ENCODE measurements around the gene GIGYF2.

DNA sequence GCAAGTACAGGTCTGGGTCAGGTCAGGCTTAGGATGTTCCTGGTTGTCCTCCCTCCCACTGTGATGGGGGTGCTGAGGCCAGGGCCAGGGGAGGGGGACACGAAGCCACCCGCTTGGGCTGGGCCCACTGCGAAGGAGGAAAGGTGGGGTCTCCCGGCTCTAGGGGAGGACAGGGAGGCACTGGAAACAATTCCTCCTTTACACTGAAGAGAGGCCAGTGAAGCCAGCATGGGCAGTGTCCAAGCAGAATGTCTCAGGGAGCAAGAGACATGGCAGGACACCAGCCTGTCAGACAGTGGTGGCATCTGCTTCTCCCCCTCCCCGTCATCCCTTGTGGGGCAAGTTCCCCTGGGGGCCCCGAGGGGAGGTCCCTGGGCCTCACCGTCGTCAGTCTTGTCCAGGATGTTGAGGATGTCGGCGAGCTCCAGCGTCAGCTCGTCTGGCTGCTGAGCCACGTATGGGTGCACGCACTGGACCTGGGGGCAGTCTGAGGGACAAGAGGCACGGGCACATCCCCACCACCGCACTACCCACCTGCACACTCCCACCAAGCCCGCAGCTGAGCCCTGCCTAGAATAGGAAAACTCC lies 183.7 kb downstream of the GIGYF2 start:
- TF ChIP-seq POLR2A (IDR thresholded peaks at IDR 0.05): no peak
- TF ChIP-seq, protein P1, sequence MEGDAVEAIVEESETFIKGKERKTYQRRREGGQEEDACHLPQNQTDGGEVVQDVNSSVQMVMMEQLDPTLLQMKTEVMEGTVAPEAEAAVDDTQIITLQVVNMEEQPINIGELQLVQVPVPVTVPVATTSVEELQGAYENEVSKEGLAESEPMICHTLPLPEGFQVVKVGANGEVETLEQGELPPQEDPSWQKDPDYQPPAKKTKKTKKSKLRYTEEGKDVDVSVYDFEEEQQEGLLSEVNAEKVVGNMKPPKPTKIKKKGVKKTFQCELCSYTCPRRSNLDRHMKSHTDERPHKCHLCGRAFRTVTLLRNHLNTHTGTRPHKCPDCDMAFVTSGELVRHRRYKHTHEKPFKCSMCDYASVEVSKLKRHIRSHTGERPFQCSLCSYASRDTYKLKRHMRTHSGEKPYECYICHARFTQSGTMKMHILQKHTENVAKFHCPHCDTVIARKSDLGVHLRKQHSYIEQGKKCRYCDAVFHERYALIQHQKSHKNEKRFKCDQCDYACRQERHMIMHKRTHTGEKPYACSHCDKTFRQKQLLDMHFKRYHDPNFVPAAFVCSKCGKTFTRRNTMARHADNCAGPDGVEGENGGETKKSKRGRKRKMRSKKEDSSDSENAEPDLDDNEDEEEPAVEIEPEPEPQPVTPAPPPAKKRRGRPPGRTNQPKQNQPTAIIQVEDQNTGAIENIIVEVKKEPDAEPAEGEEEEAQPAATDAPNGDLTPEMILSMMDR (IDR thresholded peaks at IDR 0.05): no peak

Data from heart left ventricle (tissue), 13 donors.